ENCODE data around the gene GRK1. TPM values are rescaled to one million over a fixed set of nuclear protein-coding genes. Genes with fewer than 3 reads are reported as not detected.

Gene GRK1
- total and polyA plus RNA-seq, 2 of the 8 experiments (the other 6 are each of a cell fraction or from before 2014, with no cell fraction given) = 0.12 TPM; not detected in 1

DNA sequence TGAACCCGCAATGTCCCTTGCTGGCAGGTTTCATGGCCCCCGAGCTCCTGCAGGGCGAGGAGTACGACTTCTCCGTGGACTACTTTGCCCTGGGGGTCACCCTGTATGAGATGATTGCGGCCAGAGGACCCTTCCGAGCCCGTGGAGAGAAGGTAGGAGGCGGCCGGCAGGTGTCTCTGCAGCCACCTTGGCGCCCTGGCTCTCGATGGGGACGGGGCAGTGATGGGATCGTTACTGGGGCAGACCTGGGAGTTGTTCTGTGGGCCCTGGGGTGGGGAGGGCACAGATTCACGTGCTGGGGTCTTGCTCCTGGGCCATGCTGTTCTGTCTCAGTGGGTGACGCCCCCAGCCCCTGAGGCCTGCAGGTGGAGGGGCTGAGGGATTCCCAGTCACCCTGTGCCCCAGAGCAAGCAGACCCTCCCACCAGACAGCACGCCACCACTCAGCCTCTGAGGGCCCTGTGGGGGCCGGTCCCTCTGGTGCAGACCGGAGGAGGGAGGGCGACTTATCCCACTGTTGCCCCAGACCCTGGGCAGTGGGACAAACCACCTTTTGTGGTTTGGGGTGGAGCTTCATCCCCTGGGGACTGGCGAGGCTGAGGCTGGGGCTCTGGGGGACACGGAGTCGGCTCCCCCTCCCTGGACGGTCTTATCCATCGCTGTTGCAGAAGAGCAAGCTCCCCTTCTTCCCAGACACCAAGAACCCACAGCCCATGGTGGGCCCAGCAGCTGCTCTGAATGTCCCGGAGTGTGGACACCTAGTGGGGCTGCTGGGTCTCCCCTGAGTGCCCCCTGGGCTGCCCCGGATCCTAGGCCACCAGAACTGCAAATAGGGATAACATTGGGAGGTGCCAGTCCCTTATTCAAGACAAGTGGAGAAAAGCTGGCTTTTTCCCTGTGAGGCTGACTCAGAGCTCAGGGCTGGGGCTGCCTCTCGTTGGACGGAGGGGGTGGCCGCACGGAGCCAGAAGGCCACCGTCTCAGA, 64.5 kb downstream of the GRK1 start (continued):
- TF ChIP-seq CHD7 (IDR thresholded peaks at IDR 0.05; ENCODE audit: insufficient replicate concordance, low read length) (no peak), SP1 (IDR thresholded peaks at IDR 0.05; ENCODE audit: low read depth, low read length) (no peak), TBP (IDR thresholded peaks at IDR 0.05; ENCODE audit: low read depth, low read length) (no peak), ATF3 (IDR thresholded peaks at IDR 0.05; ENCODE audit: insufficient read depth, low read depth, low read length) (no peak), CBX8 (IDR thresholded peaks at IDR 0.05; ENCODE audit: borderline replicate concordance, low read depth, low read length) (no peak), RAD21 (IDR thresholded peaks at IDR 0.05 in 1 of 2, conservative IDR thresholded peaks at IDR 0.05 in 1 of 2; ENCODE audit: low read depth in 2 of 2, low read length in 2 of 2) (no peak)
